RPMI8226 (cell line): ENCODE measurements around the gene FDXR.
"Not testable (repeated sequence)": the region's sequence is repeated elsewhere in the genome, so short reads cannot be mapped to it uniquely, and the experiment has no call there.

ENCODE experiments used
- DNase-seq: peaks from one replicate; pipeline ENCODE4 v3.0.0-alpha.2; 2015

Gene FDXR

DNA sequence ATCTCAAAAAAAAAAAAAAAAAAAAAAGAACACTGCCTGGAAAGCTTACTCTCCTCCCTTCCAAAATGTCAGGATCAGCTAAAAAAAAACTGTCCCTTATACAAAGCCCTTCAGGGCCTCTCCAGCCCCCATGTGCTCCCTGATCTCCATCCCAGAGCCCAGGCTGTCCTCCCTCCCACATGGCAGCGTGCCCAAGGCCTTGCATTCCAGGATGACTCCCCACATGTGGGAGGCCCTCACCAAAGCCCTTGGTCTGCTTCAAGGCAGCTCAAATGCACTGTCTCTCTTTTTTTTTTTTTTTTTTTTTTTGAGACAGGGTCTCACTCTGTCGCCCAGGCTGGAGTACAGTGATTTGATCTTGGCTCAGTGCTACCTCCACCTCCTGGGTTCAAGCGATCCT lies 2.3 kb downstream of the FDXR start:
- DNase-seq: no peak

GRCh38 chr17:74870028-74870427 lies 2.8 kb downstream of the FDXR start:
- not testable (repeated sequence) for DNase-seq

GRCh38 chr17:74868908-74869255 lies 3.9 kb downstream of the FDXR start:
- DNase-seq: no peak

GRCh38 chr17:74868251-74868907 lies 4.4 kb downstream of the FDXR start:
- no peak for DNase-seq

DNA sequence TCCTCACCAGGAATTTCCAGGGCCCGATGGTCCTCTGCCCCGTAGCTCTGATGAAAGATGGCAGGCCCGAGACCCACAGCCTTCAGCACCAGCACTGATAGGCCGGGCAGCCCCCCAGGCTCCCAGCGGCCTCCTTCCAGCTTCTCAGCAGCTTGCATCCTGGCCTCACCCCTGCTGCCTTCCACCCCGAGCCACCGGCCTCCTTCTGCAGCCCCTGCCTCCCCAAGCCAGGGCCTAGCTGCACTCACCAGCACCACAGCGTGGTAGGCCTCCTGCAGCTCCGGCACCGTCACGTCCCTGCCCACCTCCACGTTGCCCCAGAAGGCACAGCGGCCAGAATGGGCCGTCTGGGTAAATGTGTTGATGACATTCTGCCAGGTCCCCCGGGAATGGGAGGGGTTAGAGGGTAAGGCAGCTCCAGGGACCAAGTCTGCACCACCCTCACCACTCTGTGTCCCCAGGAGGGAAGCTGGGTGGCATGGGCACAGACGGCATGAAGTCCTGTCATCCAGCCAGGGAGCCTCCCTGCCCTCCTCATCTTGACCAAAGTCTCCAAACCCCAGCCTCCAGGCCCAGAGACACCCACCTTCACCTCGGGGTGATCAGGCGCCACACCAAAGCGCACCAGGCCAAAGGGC lies 6.5 kb downstream of the FDXR start:
- no peak for DNase-seq

DNA sequence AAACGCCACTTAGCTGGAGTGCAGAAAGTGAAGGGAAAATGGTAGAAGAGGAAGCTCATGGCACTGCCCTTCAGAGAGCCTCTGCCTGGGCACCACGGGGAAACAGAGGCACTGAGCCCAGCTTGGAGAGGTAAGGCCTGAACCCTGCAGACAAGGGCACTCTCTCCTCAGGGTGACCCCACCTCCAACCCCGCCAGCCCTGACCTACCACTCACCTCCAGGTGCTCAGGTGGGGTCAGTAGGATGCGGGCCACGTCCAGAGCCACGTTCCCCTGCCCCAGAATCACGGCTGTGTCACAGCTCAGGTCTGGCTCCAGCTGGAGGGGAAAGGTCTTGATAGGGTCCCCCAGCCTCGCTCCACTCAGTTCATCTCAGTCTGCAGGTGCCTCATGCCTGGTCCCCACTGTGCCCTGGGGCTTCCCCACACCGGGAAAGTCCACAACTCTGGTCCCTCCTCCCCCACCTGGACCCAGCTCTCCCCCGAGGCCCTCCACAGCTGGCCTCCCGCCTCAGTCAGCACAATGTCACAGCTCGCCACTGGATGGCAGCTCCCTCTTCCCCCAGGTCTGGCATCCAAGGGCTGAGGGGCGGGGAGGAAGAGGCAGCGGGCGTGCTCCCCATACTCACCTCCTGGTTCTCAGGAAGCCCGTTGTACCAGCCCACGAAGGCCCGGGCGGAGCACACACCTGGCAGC lies 7.1 kb downstream of the FDXR start:
- DNase-seq: peak; percentile 35

GRCh38 chr17:74864866-74865395 lies 7.9 kb downstream of the FDXR start:
- peak; percentile 74 for DNase-seq

GRCh38 chr17:74864297-74864865 lies 8.4 kb downstream of the FDXR start:
- no peak for DNase-seq

DNA sequence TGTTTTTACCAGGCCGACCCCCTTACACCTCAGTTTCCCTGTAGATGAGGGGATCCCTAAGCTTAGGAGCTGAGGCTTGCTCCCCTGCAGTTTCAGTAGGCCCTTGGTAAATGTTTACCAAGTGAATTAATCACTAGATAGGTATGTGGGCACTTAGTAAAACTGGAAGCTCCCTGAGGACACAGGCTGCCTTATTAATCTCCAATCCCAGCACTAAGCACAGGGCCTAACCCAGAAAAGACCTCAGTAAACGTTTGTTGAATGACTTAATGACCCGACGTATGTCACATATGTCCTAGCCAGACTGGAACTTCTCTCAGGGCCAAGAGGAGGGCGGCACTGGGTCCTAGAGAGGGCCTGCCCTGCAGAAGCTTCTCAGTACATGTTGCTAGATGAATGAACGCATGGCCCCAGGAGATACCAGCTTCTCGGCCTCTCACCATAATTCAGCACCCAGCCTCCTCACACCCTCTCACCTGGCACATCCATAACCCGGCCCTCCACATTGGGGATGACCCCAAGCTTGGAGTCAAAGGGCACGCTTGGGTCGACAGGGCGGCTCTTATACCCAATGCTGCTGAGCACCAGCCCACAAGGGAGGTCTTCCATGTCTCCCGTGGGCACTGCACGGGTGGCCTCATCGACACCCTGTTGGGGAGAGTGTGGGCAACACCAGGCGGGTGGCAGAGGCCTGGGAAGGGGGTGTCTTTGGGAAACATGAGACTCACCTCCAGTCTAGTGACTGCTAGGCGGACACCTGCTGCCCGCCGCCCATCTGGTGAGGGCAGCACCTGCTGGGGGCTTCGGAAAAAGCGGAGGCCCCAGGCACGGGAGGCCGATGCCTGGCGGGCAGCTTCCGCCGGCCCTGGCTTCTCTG lies 9.1 kb downstream of the FDXR start:
- DNase-seq: no peak

DNA sequence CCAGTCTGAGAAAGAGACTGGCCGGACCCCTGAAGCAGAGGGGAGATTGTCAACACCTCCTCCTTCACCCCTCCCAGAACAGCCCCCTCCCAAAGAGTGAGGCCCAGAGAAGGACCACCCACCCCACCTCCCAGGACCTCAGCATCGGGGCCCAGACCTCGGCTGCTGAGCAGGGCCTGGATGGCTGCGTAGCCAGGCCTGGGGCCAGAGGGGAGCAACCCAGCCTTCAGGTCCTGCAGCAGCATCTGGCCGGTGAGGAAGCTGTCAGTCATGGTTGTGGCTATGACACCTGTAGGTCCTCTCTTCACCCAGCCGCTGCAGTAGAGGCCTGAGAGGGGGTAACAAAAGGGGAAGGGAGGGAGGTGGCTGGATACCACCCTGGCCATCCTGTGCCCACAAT lies 9.9 kb downstream of the FDXR start:
- DNase-seq: no peak

DNA sequence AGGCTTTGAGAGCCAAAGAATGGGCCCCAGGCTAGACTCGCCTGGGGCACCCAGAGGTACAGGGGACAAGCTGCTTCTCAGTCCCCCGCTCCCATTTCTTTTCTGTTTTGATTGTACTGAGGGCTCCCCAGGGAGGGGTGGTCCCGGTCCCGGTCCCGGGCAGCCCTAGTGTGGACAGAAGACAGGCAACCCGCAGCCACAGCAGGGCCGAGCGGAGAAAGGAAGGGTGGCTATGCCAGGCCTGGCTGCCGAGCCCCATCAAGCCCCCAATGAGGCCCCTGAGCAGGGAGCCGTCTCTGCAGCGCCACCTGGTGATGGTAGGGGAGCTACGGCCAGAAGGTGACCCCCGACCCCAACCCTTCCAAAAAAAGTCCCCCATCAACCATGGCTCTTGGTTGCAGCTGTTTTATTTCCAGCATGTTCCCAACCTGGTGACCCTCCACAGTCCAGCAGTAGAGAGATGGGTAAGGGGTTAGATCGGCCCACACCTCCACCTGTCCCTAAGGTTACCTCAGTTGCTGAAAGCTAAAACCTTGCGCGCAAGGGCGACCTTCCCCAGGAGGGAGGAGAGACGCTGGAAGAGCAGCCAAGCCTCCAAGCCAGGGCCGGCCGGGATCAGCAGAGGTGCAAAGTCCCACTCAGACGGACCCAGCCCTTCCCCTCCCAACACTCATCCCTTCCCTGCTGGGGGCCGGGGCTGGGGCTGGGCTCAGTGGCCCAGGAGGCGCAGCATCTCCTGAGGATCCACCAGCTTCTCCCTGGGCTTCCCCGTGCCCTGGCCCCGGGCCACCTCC lies 10.5 kb downstream of the FDXR start:
- DNase-seq: peak; percentile 66

DNA sequence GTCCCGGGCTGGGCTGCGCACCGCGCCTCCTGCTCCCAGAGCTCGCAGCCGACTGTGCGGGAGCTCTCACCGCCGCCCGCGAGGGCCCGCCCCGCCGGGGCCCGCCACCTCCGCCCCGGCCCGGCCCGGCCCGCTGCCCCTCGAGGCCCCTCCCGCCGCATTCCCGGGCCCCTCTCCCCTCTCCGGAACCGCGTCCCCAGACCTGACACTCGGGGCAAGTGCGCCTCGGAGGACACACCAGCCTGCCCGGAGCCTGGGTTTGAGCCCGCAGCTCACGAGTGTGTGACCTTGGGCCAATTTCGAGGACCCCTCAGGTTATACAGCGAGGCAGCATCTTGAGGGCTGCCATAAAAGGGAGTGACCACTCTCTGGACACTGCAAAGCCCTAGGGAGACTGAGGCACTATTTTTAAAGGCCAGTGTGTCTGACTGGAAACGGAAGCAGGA lies 11.1 kb downstream of the FDXR start:
- no peak for DNase-seq

- no peak for DNase-seq
These were observed 11.7 kb downstream of the FDXR start for GRCh38 chr17:74860872-74861661.

- no peak for DNase-seq
These were observed 12.4 kb downstream of the FDXR start for GRCh38 chr17:74860229-74860871.

- DNase-seq: peak; percentile 35
These were observed 13.2 kb downstream of the FDXR start, which contains the start of gene GRIN2C for GRCh38 chr17:74859459-74860228. GRIN2C (minus strand) TSS chr17:74859885; CDS start chr17:74855092, 4,793 bp downstream.

DNA sequence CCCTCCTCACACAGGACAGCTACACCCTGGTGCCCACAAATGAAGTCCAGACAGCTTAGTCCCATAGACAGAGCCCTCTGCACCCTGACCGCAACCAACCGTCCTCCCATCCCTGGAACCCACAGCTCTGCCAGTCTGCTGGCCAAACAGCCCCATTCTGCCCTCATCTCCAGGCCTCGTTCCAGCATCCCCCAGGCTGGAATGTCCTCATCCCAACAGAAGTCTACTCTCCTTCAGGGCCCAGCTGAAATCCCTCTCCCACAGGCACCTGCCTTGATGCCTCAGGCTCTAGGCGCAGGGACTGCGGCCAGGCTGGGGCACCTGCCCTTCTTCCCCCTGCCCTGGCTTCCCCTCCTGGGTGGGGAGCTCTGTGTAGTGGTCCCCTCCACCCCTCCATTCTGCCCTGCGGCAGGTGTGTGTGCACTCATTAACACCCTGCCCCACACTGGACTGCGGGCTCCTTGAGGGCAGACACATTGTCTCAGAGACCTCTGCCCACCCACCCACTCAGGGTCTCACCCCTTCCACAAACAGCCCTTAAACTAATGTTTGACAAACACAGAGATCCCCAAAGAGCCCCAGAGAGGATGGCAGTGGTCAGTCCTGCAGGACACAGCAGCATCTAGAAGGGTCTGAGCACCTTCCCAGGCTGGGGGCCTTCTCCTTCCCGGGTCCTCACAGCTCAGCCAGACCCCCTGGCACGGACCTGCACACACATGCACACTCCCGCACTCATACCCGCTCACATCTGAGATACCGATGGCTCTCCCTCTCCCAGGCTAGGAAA lies 13.9 kb downstream of the FDXR start:
- DNase-seq: no peak

DNA sequence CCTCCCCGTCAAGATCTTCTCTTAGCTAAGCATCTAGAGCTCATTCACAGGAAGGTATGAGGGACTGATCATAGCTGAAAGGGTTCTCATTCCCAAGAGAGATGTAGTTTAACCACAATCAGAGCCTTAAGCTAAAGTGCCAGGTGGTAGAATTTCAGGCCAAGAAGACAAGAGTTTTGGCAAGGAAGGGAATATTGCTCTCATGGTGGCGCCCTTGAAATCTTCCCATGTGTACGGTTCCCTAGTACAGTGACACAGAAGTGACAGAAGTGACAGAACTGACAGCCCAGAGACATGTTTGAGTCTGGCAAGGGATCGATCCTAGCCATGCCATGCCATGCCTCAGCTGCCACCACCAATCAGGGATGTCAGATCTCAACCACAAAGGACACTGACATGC lies 15.6 kb downstream of the FDXR start:
- DNase-seq: no peak

DNA sequence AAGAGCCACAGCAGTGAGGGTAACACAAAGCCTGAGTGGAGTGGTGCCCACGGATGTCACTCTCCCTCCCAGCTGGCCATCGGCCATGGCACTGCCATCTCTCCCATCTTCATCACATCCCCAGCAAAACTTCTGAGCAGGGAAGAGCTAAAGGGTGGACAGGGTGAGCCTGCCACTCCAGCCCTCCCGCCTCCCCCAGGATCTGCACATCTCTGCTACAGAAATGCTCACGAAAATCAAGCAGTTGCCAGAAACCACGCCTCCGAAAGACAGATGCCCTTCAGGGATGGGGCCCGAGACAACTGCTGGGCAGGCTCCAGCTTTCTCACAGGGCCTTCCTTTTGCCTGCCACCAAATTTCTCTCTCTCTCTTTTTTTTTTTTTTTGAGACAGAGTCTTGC lies 16.7 kb downstream of the FDXR start:
- DNase-seq: peak; percentile 89

DNA sequence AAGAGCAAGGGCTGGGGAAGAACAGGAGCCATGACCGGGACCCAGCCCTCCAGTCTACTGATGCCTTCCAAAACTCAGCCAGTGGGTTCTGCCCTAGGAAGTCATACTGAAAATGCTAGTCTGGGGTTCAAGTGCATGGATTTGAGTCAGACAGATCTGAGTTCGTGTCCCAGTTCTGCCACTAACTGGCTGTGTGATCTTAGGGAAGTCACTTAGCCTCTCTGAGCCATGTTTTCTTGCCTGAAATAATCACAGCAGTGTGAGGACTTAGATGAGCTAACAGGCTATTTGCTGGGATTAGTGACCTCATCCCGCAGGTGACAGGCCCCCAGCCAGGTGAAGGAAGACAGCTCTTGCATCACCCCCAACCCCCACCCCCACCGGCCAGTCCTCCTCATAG lies 17.5 kb downstream of the FDXR start:
- DNase-seq: no peak
